HL-60 (cell line): ENCODE data around the gene DISP2.

Experiments used
- CTCF ChIP-seq: IDR thresholded peaks from one replicate; pipeline ENCODE4 v1.5.1; 2011; ENCODE audit warnings: low read length, control low read depth, inconsistent platforms; ENCODE audit not compliant: insufficient read depth
- POLR2AphosphoS5 ChIP-seq: IDR thresholded peaks from 2 replicates; pipeline ENCODE4 v1.6.1; 2012; ENCODE audit warnings: low read depth
- REST ChIP-seq: IDR thresholded peaks from 2 replicates; pipeline ENCODE4 v1.6.1; 2012; ENCODE audit warnings: low read depth; ENCODE audit not compliant: insufficient replicate concordance
- SPI1 ChIP-seq: IDR thresholded peaks from 2 replicates; pipeline ENCODE4 v1.6.1; 2012; ENCODE audit warnings: low read depth, mild to moderate bottlenecking, borderline replicate concordance

GRCh38 chr15:40320409-40320808, 37.6 kb upstream of the DISP2 start:
- no peak for TF ChIP-seq CTCF
- TF ChIP-seq POLR2AphosphoS5, result no peak
- no peak for TF ChIP-seq REST
- TF ChIP-seq SPI1, result no peak
